Lung (tissue), 12 donors: Measurements from ENCODE around the gene C3orf20. TPM values are rescaled to one million over a fixed set of nuclear protein-coding genes. Genes with fewer than 3 reads are reported as not detected.

ENCODE experiments used
- ATAC-seq: fragments of 200-7000 bp; cut with Tn5 transposase; one replicate; pipeline ENCODE4 v1.9.1; 2020; ENCODE audit warnings: moderate number of reproducible peaks; ENCODE audit not compliant: insufficient read depth, low FRiP score
- DNase-seq, 3 donors: peaks; one replicate each; pipeline ENCODE4 v3.0.0-alpha.2; 2013 to 2017
- H3K27ac ChIP-seq, 2 donors: one replicate each; pipeline ENCODE4 v1.5.1; 2013; ENCODE audit warnings: mild to moderate bottlenecking in 2 of 2, moderate library complexity in 2 of 2, control low read depth in 1 of 2, inconsistent platforms in 1 of 2, low read depth in 1 of 2, low read length in 1 of 2
- H3K27me3 ChIP-seq, 3 donors: one replicate each; pipeline ENCODE4 v1.5.1; 2013; ENCODE audit warnings: low read length in 2 of 3; ENCODE audit not compliant: control insufficient read depth in 3 of 3, insufficient read depth in 3 of 3
- H3K36me3 ChIP-seq, 4 donors: one replicate each; pipeline ENCODE4 v1.5.1; 2013; ENCODE audit warnings: low read length in 4 of 4, mild to moderate bottlenecking in 1 of 4, moderate library complexity in 1 of 4; ENCODE audit not compliant: control insufficient read depth in 4 of 4, insufficient read depth in 4 of 4
- H3K4me1 ChIP-seq, 5 donors: one replicate each; pipeline ENCODE4 v1.5.1; 2013; ENCODE audit warnings: low read length in 5 of 5, mild to moderate bottlenecking in 2 of 5, moderate library complexity in 1 of 5; ENCODE audit not compliant: control insufficient read depth in 5 of 5, insufficient read depth in 5 of 5
- H3K4me3 ChIP-seq: one replicate; pipeline ENCODE4 v1.5.1; 2013; ENCODE audit warnings: mild to moderate bottlenecking, control low read depth, moderate library complexity
- H3K9ac ChIP-seq, 2 donors: one replicate each; pipeline ENCODE4 v1.5.1; 2013; ENCODE audit warnings: low read length in 2 of 2, control low read depth in 1 of 2; ENCODE audit not compliant: insufficient read depth in 1 of 2
- H3K9me3 ChIP-seq, 4 donors: one replicate each; pipeline ENCODE4 v1.5.1; 2013; ENCODE audit warnings: low read length in 3 of 4, mild to moderate bottlenecking in 1 of 4, moderate library complexity in 1 of 4; ENCODE audit not compliant: control insufficient read depth in 4 of 4, insufficient read depth in 3 of 4
- WGBS, 2 donors: extraction: QIAGEN DNeasy Blood & Tissue Kit; methylation state at CpG; one replicate each; pipeline ENCODE4 v1.1.7; 2013; 5-methylcytosine and 5-hydroxymethylcytosine counted together
- polyA plus RNA-seq, 2 donors: library from polyadenylated mRNA; stranded (reverse); fragments of 200-250 nt; gene quantifications; one replicate each; pipeline ENCODE4 v1.2.1, GENCODE V29; 2013
- total RNA-seq, 2 donors: library from RNA; depleted of rRNA in 1 of 2; stranded (reverse); fragments of >200 nt in 1 of 2; gene quantifications; one replicate each; pipeline ENCODE4 v1.2.1, GENCODE V29; 2014 to 2021
- TF ChIP-seq, protein P1 (sequence below): IDR thresholded peaks from 2 replicates; pipeline ENCODE4 v1.5.1; 2012; ENCODE audit warnings: mild to moderate bottlenecking; ENCODE audit errors: control extremely low read depth, extremely low read depth
- donor health status: control.
- donor health status: control.
- donor health status: Bipolar disorder and iron deficiency.
- donor health status: healthy.
- donor health status: DM: yes; HTN: yes; CAD: no.

Gene C3orf20
- total and polyA plus RNA-seq, 4 donors: 0.03 to 0.14 (median 0.12) TPM; not detected in 1

- H3K9me3 ChIP-seq: peaks cover 0 to 2% (median 0%) of the 10 kb centered on the region in 4 donors
- H3K36me3 ChIP-seq: no peaks in the 10 kb centered on the region
- no peak overlapping the region for H3K27ac ChIP-seq
- WGBS, 2 donors: 76 to 87% methylated on average over 3 of the region's 3 CpGs
- ATAC-seq (no peak), DNase-seq (no peak)
- H3K9ac ChIP-seq: no peak overlapping the region
- TF ChIP-seq, protein P1, sequence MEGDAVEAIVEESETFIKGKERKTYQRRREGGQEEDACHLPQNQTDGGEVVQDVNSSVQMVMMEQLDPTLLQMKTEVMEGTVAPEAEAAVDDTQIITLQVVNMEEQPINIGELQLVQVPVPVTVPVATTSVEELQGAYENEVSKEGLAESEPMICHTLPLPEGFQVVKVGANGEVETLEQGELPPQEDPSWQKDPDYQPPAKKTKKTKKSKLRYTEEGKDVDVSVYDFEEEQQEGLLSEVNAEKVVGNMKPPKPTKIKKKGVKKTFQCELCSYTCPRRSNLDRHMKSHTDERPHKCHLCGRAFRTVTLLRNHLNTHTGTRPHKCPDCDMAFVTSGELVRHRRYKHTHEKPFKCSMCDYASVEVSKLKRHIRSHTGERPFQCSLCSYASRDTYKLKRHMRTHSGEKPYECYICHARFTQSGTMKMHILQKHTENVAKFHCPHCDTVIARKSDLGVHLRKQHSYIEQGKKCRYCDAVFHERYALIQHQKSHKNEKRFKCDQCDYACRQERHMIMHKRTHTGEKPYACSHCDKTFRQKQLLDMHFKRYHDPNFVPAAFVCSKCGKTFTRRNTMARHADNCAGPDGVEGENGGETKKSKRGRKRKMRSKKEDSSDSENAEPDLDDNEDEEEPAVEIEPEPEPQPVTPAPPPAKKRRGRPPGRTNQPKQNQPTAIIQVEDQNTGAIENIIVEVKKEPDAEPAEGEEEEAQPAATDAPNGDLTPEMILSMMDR: no peak
- H3K27me3 ChIP-seq: no peaks in the 10 kb centered on the region
- H3K4me3 ChIP-seq: no peak overlapping the region
- H3K4me1 ChIP-seq: peaks cover 0 to 4% (median 0%) of the 10 kb centered on the region in 5 donors
Observed at GRCh38 chr3:14700891-14701290, 25.9 kb downstream of the C3orf20 start.

DNA sequence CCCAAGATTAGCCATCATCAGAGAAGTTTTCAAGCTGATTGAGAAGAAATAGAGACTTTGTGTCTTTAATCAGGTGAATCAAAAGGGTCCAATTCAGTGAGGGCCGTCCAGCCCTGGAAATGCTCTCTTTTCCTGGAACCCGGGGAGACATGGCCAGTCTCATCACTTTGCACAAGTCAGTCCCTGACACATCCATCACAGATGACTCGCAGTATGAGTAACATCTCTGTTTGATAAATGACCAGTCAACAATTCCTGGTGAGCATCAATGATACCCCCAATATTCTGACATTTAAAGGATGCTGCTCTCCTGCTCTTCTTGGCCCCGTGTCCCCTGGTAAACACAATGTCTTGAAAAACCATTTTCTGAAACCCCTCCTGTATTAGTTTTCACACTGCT lies 26.7 kb downstream of the C3orf20 start:
- Histone ChIP-seq H3K4me3 (no peak overlapping the region), H3K9ac (no peak overlapping the region), H3K36me3 (no peaks in the 10 kb centered on the region), H3K27me3 (no peaks in the 10 kb centered on the region), H3K4me1 (peaks cover 0 to 4% (median 0%) of the 10 kb centered on the region in 5 donors), H3K27ac (no peak overlapping the region), H3K9me3 (peaks cover 0 to 2% (median 0%) of the 10 kb centered on the region in 4 donors)
- DNase-seq: no peak
- no peak for ATAC-seq
- WGBS, 2 donors: 93 to 95% methylated on average over 4 of the region's 4 CpGs
- TF ChIP-seq, protein P1: no peak

- Histone ChIP-seq H3K27ac (no peak overlapping the region), H3K4me3 (no peak overlapping the region), H3K36me3 (no peaks in the 10 kb centered on the region), H3K4me1 (peaks cover 0 to 4% (median 0%) of the 10 kb centered on the region in 5 donors), H3K9ac (no peak overlapping the region), H3K27me3 (no peaks in the 10 kb centered on the region), H3K9me3 (peaks cover 0 to 4% (median under 1%) of the 10 kb centered on the region in 4 donors)
- ATAC-seq: no peak
- TF ChIP-seq, protein P1: no peak
- DNase-seq: no peak
- WGBS, 2 donors: 92 to 95% methylated on average over 9 of the region's 9 CpGs
Observed at GRCh38 chr3:14703128-14703750, 28.3 kb downstream of the C3orf20 start.
